HG02798 (cell line): Measurements from ENCODE around the gene EVC.

Experiments
- ATAC-seq: cut with Tn5 transposase; IDR thresholded peaks from one replicate; pipeline ENCODE4 v1.9.1; 2021; ENCODE audit warnings: mild to moderate bottlenecking; ENCODE audit not compliant: unreplicated experiment, poor library complexity

The EVC gene

GRCh38 chr4:5783486-5783885 is 72.5 kb downstream of the EVC start:
- no peak for ATAC-seq

- no peak for ATAC-seq
These were observed 73.0 kb downstream of the EVC start for GRCh38 chr4:5784021-5784420.

- no peak for ATAC-seq
These were observed 74.1 kb downstream of the EVC start for GRCh38 chr4:5784960-5785611.

GRCh38 chr4:5785806-5786680 is 75.0 kb downstream of the EVC start:
- ATAC-seq = no peak

- ATAC-seq = no peak
These were observed 76.3 kb downstream of the EVC start for GRCh38 chr4:5787311-5787710.

GRCh38 chr4:5788144-5788543 is 77.1 kb downstream of the EVC start:
- ATAC-seq = no peak

- no peak for ATAC-seq
These were observed 78.1 kb downstream of the EVC start for GRCh38 chr4:5789141-5789540.

- ATAC-seq = no peak
These were observed 79.5 kb downstream of the EVC start for GRCh38 chr4:5790546-5790857.

GRCh38 chr4:5791654-5792053 is 80.7 kb downstream of the EVC start:
- ATAC-seq = no peak

GRCh38 chr4:5793514-5793913 is 82.5 kb downstream of the EVC start:
- no peak for ATAC-seq

- ATAC-seq = no peak
These were observed 84.6 kb downstream of the EVC start for GRCh38 chr4:5795580-5795979.

GRCh38 chr4:5796976-5797375 is 86.0 kb downstream of the EVC start:
- ATAC-seq = no peak

GRCh38 chr4:5797866-5798265 is 86.9 kb downstream of the EVC start:
- no peak for ATAC-seq

GRCh38 chr4:5798462-5798861 is 87.5 kb downstream of the EVC start:
- no peak for ATAC-seq

GRCh38 chr4:5798946-5799345 is 87.9 kb downstream of the EVC start:
- ATAC-seq = no peak

GRCh38 chr4:5799406-5799805 is 88.4 kb downstream of the EVC start:
- no peak for ATAC-seq

- no peak for ATAC-seq
These were observed 89.5 kb downstream of the EVC start for GRCh38 chr4:5800496-5800895.

- ATAC-seq = no peak
These were observed 90.7 kb downstream of the EVC start for GRCh38 chr4:5801696-5802095.

- ATAC-seq = no peak
These were observed 91.6 kb downstream of the EVC start for GRCh38 chr4:5802565-5802964.

GRCh38 chr4:5804656-5805055 is 93.7 kb downstream of the EVC start:
- ATAC-seq = no peak

- no peak for ATAC-seq
These were observed 94.3 kb downstream of the EVC start for GRCh38 chr4:5805270-5805669.
